Ishikawa (cell line): ENCODE measurements around the gene MACF1.

Experiments used
- CEBPB ChIP-seq: IDR thresholded peaks from 2 replicates; pipeline ENCODE4 v1.6.1; 2012
- CREB1 ChIP-seq: IDR thresholded peaks from 2 replicates; pipeline ENCODE4 v1.6.1; 2012; ENCODE audit warnings: low read depth
- EGR1 ChIP-seq: IDR thresholded peaks from 2 replicates; pipeline ENCODE4 v1.6.1; 2012
- EP300 ChIP-seq: IDR thresholded peaks from 2 replicates; pipeline ENCODE4 v1.6.1; 2012; ENCODE audit warnings: borderline replicate concordance
- FOXM1 ChIP-seq: IDR thresholded peaks from 2 replicates; pipeline ENCODE4 v1.6.1; 2012; ENCODE audit warnings: low read depth, borderline replicate concordance
- NFIC ChIP-seq: IDR thresholded peaks from 2 replicates; pipeline ENCODE4 v1.6.1; 2012
- RAD21 ChIP-seq: IDR thresholded peaks from 2 replicates; pipeline ENCODE4 v1.6.1; 2012; ENCODE audit warnings: low read depth
- REST ChIP-seq: IDR thresholded peaks from 2 replicates; pipeline ENCODE4 v1.6.1; 2012; ENCODE audit warnings: low read depth, mild to moderate bottlenecking
- TAF1 ChIP-seq: IDR thresholded peaks from 2 replicates; pipeline ENCODE4 v1.6.1; 2012; ENCODE audit warnings: low read depth, mild to moderate bottlenecking
- TCF12 ChIP-seq: IDR thresholded peaks from 2 replicates; pipeline ENCODE4 v1.6.1; 2012; ENCODE audit warnings: low read depth
- TEAD4 ChIP-seq: IDR thresholded peaks from 2 replicates; pipeline ENCODE4 v1.6.1; 2012
- YY1 ChIP-seq: IDR thresholded peaks from 2 replicates; pipeline ENCODE4 v1.6.1; 2012; ENCODE audit warnings: low read depth
- ZBTB7A ChIP-seq: IDR thresholded peaks from 2 replicates; pipeline ENCODE4 v1.6.1; 2012; ENCODE audit warnings: low read depth
- TF ChIP-seq, protein P1 (sequence below): IDR thresholded peaks from 2 replicates; pipeline ENCODE4 v1.6.1; 2012
- TF ChIP-seq, protein P2 (sequence below): IDR thresholded peaks from 2 replicates; pipeline ENCODE4 v1.6.1; 2012

The MACF1 gene

GRCh38 chr1:39184354-39184818, 20.1 kb upstream of the MACF1 start:
- no peak for TF ChIP-seq RAD21
- TF ChIP-seq REST = no peak
- TF ChIP-seq FOXM1 = no peak
- TF ChIP-seq, protein P1, sequence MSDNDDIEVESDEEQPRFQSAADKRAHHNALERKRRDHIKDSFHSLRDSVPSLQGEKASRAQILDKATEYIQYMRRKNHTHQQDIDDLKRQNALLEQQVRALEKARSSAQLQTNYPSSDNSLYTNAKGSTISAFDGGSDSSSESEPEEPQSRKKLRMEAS = no peak
- TF ChIP-seq EGR1 = no peak
- TF ChIP-seq CEBPB = no peak

- TF ChIP-seq NFIC (no peak), TCF12 (no peak), REST (no peak), EP300 (no peak), TEAD4 (no peak)
- TF ChIP-seq, protein P2, sequence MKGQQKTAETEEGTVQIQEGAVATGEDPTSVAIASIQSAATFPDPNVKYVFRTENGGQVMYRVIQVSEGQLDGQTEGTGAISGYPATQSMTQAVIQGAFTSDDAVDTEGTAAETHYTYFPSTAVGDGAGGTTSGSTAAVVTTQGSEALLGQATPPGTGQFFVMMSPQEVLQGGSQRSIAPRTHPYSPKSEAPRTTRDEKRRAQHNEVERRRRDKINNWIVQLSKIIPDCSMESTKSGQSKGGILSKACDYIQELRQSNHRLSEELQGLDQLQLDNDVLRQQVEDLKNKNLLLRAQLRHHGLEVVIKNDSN = no peak
Observed at GRCh38 chr1:39187275-39188046, 17.0 kb upstream of the MACF1 start.

GRCh38 chr1:39189592-39190041, 14.9 kb upstream of the MACF1 start:
- TF ChIP-seq TCF12 (no peak), CREB1 (no peak), EGR1 (no peak), NFIC (no peak), ZBTB7A (no peak), CEBPB (no peak), YY1 (no peak), FOXM1 (no peak)
- TF ChIP-seq, protein P1 = no peak

GRCh38 chr1:39190096-39190495, 14.4 kb upstream of the MACF1 start:
- TF ChIP-seq EP300 = no peak
- TF ChIP-seq, protein P1 = no peak
- TF ChIP-seq CEBPB = no peak
- TF ChIP-seq NFIC = no peak
- no peak for TF ChIP-seq ZBTB7A
- no peak for TF ChIP-seq RAD21
- TF ChIP-seq REST = no peak
- TF ChIP-seq TAF1 = no peak
- no peak for TF ChIP-seq TEAD4

DNA sequence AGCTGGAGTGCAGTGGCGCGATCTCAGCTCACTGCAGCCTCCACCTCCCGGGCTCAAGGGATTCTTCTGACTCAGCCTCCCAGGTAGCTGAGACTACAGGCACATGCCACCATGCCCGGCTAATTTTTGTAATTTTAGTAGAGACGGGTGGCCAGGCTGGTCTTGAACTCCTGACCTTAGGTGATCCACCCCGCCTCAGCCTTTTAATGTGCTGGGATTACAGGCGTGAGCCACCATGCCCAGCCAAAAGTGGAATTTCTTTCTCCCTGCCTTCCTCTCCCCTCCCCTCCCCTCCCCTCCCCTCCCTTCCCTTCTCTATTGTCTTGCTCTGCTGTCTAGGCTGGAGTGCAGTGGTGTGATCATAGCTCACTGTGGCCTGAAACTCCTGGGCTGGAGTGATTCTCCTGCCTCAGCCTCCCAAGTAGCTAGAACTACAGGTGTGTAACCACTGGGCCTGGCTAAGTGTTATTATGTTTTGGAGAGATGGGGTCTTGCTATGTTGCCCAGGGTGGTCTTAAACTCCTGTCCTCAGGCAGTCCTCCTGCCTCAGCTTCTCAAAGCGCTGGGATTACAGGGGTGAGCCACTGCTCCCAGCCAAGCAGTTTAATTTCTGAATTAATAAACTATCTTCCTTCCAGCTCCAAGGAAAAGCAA, 10.0 kb upstream of the MACF1 start:
- TF ChIP-seq TEAD4 (no peak), REST (no peak), FOXM1 (no peak), NFIC (no peak)
- TF ChIP-seq, protein P1 = no peak
